ENCODE results near the gene RPS16.

RPS16 gene

DNA sequence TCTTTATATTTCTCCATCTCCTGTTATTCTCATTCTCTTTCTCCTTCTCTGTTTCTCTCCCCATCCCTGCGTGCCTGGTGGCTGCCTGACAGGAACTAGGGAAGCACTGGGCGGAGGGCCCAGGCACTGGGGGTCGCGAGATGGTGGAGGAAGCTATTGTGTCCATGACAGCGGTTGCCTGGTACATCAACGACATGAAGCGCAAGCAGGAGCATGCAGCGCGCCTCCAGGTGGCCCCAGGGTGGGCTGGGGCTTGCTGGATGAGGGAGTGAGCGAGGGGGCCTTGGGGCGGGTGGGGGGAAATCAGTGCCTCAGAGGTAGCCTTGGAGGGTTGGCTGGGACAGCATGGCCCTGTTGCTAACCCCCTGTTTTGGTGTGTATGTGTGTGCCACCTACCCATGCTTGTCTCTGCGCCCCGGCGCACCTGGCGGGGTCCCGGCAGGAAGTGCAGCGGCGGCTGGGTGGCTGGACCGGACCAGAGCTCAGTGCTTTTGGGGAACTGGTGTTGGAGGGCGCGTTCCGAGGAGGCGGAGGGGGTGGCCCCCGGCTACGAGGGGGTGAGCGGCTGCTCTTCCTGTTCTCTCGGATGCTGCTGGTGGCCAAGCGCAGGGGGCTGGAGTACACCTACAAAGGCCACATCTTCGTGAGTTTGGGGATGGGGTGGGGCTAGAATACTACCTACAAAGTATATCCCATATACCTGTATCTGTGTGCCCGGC is 18.1 kb downstream of the RPS16 start:
- no peak for FAIRE-seq

- FAIRE-seq = no peak
These were observed 19.3 kb downstream of the RPS16 start for GRCh38 chr19:39416152-39417120.

GRCh38 chr19:39415111-39416046 is 20.4 kb downstream of the RPS16 start:
- no peak for FAIRE-seq

- no peak for FAIRE-seq
These were observed 21.7 kb downstream of the RPS16 start for GRCh38 chr19:39413911-39414608.

DNA sequence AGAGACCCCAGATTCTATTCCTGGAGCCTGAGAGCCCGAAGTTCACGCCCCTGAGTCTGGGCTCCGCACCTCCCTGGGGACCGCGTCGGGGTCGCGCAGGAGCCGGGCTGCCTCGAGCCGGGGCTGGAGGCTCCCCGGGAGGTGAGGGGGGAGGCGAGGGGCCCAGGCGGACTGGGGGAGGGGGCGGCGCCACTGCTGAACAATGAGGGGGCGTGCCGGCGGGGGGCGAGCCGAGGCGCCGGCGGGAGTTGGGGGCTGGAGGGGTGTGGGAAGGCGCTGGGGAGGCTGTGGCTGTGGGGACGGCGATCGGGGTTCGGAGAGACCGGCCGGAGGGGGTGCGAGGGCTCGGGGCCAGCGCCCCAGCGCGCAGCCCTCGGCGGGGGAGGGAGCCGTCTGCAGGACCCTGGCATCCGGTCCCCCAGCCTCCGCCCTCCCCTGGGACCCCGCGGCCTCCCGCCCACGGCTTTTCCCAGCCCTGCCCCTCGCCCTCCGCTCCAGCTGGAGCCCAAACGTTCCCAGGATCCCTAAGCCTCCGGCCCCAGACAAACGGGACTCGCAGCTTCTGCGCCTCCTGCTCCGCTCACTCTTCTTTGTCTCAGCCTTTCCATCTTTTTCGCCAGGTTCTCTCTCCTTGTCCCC is 22.4 kb downstream of the RPS16 start:
- FAIRE-seq = no peak

- FAIRE-seq = no peak
These were observed 22.9 kb downstream of the RPS16 start for GRCh38 chr19:39412867-39413271.

DNA sequence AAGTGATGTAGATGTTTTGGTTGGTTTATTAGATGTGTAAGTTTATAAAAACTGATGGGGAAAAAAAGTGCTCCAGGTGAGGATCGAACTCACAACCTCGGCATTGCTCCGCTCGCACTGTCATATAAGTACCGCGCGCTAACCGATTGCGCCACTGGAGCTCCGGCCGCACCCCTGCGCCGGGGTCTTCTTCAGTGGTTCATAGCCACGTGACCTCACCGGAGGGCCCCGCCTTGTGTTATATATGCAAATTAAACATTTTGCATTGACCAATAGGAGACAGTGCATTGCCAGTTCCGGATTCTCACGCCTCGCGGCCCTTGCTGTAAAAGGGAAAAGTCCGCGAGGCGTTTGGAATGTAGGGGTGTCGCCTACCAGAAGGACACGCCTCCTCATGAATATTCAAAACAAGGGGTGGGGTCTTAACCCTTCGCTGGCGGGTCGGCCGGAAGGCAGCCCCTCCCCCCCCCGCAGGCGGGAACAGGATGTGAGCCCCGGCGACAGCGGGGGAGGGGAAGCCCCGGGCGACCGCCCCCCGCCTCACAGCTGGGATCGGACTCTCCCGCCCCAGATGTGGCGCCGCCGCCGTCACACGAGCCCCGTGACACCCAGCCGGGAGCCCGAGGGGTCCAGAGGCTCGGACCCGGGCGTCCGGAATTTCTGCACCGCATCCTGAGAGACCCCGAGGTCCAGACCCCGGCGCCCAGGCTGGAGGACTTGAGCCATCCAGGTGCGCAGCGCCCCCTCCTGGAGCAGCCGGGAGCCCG is 23.5 kb downstream of the RPS16 start, which contains the start of gene PLEKHG2:
Gene PLEKHG2, plus strand, starts transcription at position 570 of the 767 bp plus-strand sequence. CDS start 1,418 bp downstream, outside the sequence.
- FAIRE-seq = peak; percentile 99

DNA sequence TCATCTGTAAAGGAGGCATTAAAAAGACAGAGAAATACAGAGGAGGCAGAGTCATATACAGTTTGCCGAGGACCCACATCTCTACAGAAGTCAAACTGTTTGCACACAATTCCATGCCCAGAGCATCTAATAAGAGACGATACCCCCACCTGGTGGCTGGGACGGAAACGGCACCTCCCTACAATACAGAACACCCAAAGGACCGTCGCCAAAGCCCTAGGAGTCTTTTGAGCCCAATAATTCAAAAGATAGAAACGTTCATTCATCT is 24.0 kb downstream of the RPS16 start:
- no peak for FAIRE-seq

DNA sequence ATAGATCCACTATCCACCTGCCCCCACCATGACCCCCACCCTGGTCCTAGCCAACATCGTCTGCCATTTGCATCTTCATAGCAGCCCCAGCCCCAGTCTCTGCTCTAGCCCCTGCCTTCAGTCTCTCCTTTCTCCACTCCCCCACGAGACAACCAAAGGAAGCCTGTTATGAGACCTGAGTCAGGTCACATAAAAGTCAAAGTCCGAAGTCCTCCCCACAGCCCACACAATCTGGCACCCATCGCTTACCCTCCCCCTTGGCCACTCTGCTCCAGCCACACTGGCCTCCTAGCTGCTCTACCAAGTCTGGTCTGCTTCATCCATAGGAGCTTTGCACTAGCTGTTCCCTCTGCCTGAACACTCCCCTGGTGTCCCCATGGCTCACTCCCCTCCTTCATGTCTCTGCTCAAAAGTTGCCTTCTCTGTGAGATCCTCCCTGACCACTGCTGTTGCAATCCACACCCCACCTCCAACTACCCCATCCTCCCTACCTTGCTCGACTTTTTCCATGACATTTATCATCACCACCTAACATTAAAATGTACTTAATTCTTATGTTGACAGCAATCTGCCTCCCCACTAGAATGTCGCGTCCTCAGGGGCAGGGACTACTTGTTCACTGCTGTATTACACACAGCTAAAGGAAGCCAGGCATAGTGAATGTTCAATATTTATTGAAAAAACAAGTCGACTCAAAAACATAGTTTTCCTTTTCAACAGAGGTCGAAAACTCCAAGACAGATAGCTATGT is 24.5 kb downstream of the RPS16 start:
- no peak for FAIRE-seq

DNA sequence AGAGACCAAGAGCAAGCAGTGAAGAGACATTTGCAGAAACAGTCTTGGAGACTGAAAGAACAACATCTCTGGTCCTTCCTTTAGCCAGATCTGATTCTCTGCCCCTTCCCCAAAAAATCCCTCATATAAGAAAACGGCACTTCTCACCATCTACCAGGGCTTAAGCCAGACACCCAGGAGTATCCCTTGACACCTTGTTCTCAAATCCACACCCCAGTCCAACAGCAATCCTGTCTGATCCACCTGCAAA is 25.0 kb downstream of the RPS16 start:
- FAIRE-seq = no peak

DNA sequence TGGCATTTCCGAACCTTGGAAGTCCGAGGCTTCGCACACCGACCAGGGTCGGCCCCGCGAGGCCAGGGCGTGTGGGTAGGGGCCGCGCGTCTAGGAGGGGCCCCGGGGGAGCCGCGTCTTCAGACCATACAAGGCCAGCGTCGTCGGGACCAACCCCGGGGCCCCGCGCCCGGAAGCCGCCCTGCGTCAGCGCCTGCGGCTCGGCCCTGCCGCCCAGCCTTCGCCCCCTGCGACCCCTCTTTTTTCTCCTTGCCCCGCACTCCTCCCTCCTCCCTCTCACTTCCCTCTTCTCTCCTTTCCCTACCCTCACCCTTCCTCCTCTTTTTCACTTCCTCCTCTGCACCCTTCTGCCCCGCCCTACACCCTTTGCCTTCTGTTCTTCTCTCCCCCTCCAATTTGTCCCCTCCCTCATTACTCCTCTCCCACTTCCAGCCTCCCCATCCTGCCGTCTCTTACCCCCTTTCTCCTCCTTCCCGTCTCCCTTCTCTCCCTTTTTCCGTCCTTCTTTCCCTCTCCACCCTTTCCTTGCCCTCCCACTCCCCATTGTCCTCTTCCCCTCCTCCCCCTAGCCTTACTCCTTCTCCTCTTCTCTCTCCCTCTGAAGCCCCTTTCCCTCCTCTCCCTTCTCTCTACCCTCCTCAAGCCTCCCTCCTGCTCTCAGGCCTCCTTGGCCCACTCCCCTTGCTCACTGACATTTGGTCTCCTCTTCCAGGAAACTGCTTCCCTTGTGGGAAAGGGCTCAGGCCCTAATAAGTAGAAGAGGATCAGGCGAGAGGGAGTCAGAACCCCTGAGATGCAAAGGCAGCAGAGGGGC is 25.5 kb downstream of the RPS16 start:
- FAIRE-seq = no peak

DNA sequence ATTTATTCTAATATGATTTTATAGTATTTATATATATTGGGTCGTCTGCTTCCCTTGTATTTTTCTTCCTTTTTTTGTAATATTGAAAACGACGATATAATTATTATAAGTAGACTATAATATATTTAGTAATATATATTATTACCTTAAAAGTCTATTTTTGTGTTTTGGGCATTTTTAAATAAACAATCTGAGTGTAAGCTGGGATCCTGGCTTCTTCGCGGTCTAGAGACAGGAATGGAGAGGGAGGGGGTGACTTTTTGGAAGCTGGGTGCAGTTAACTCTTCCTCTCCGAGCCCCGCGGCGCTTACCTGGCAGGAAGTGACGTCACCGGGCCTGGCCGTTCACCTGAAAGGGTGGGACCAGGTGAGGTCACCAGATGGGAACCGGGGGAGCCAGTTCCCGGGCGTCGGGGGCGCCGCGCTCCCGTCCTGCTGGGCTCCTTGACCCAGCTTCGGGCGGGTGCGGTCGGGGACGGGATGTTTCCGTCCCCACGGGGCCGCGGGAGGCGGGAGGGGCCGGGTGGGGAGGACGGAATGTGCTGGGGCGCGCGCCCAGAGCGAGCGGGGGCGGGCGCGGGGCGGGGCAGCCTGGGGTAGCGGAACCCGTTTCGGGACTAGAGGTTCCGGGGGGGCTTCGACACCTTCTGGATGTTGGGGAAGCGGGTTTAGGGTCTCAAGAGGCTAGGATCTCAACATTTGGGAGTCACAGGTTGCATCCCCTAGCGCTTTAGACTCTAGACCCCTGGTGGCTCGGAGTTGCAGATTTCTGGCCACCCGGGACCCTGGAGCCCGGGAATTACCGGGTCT is 26.3 kb downstream of the RPS16 start:
- FAIRE-seq = no peak

GRCh38 chr19:39408392-39409207 is 27.1 kb downstream of the RPS16 start:
- no peak for FAIRE-seq

GRCh38 chr19:39407660-39408391 is 27.9 kb downstream of the RPS16 start:
- no peak for FAIRE-seq

GRCh38 chr19:39407410-39407659 is 28.4 kb downstream of the RPS16 start:
- FAIRE-seq = no peak

- FAIRE-seq = no peak
These were observed 28.9 kb downstream of the RPS16 start, which contains the start of gene ZFP36 for GRCh38 chr19:39406656-39407409. Gene ZFP36, plus strand, starts transcription at chr19:39406847. Its CDS starts 58 bp downstream, at chr19:39406905.

Measured in A204.1 (cell line).